Measurements from ENCODE around the gene KCTD13.

DNA sequence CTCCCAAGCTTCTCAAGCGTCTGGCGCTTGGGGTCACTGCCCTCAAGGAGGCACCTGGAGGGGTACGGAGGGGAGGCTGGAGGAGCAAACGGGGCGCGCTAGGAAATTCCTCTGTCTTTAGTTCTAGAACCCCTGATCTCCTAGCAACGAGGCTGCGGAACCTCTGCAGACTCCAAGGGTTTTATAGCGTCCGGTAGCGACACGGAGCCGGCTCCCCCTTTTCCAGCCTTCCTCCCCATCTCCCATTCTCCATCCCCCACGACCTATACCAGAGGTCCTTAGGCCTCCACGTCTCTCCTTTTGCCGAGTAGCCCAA is 62.4 kb downstream of the KCTD13 start:
- TF ChIP-seq, protein P1, sequence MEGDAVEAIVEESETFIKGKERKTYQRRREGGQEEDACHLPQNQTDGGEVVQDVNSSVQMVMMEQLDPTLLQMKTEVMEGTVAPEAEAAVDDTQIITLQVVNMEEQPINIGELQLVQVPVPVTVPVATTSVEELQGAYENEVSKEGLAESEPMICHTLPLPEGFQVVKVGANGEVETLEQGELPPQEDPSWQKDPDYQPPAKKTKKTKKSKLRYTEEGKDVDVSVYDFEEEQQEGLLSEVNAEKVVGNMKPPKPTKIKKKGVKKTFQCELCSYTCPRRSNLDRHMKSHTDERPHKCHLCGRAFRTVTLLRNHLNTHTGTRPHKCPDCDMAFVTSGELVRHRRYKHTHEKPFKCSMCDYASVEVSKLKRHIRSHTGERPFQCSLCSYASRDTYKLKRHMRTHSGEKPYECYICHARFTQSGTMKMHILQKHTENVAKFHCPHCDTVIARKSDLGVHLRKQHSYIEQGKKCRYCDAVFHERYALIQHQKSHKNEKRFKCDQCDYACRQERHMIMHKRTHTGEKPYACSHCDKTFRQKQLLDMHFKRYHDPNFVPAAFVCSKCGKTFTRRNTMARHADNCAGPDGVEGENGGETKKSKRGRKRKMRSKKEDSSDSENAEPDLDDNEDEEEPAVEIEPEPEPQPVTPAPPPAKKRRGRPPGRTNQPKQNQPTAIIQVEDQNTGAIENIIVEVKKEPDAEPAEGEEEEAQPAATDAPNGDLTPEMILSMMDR (IDR thresholded peaks at IDR 0.05), result no peak; the same call in 2 of the 3 replicates
- TF ChIP-seq PHF8 (IDR thresholded peaks at IDR 0.05; ENCODE audit: borderline replicate concordance, low read depth), result no peak
- no peak for TF ChIP-seq POLR2A (IDR thresholded peaks at IDR 0.05; ENCODE audit: low read length)
- TF ChIP-seq, protein P2, sequence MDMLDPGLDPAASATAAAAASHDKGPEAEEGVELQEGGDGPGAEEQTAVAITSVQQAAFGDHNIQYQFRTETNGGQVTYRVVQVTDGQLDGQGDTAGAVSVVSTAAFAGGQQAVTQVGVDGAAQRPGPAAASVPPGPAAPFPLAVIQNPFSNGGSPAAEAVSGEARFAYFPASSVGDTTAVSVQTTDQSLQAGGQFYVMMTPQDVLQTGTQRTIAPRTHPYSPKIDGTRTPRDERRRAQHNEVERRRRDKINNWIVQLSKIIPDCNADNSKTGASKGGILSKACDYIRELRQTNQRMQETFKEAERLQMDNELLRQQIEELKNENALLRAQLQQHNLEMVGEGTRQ (IDR thresholded peaks at IDR 0.05), result no peak
- no peak for TF ChIP-seq EP300 (IDR thresholded peaks at IDR 0.05)
- no peak for TF ChIP-seq JUN (IDR thresholded peaks at IDR 0.05)
- TF ChIP-seq RAD21 (conservative IDR thresholded peaks at IDR 0.05 in 1 of 2, IDR thresholded peaks at IDR 0.05 in 1 of 2), result 0 out of 5 replicates have a peak, but pooled peaks of 1 of the 2 experiments have one; percentile 7
- TF ChIP-seq RFX5 (IDR thresholded peaks at IDR 0.05), result no peak

All from A549 (cell line).